DOHH2 (cell line): ENCODE measurements around the gene ICAM5.

Experiments
- CTCF ChIP-seq: fragments of 200-600 bp; sonication (generic); IDR thresholded peaks from one replicate; pipeline ENCODE4 v1.5.1; 2014; ENCODE audit warnings: antibody characterized with exemption, mild to moderate bottlenecking, low read depth, low read length; ENCODE audit not compliant: poor library complexity, severe bottlenecking
- EZH2phosphoT487 ChIP-seq: fragments of 200-600 bp; sonication (generic); IDR thresholded peaks from 2 replicates; pipeline ENCODE4 v1.6.1; 2017; ENCODE audit warnings: borderline replicate concordance, mild to moderate bottlenecking, antibody characterized with exemption, low read length, moderate library complexity, mixed read lengths

DNA sequence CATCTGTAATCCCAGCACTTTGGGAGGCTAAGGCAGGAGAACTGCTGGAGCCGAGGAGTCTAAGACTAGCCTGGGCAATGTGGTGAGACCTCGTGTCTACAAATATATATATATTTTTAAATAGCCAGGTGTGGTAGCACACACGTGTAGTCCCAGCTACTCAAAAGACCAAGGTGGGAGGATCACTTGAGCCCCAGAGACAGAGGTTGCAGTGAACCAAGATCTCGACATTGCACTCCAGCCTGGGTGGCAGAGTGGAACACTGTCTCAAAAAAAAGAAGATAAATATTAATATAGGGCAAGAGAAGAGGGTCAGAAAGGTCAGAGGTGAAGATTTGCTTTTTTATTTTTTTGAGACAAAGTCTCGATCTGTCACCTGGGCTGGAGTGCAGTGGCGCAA is 43.2 kb upstream of the ICAM5 start:
- TF ChIP-seq CTCF (no peak), EZH2phosphoT487 (no peak)
